Measurements from ENCODE around the gene TBPL1. TPM values are rescaled to one million over a fixed set of nuclear protein-coding genes. Genes with fewer than 3 reads are reported as not detected.

Gene TBPL1
- total and polyA plus RNA-seq, 12 donors: 9.0 to 18.9 (median 14.4) TPM

- DNase-seq (no peak), ATAC-seq (no peak)
- WGBS, 2 donors: 73 to 78% methylated on average over 5 of the region's 5 CpGs
- Histone ChIP-seq H3K36me3 (peaks cover 0 to 42% (median 0%) of the 10 kb centered on the region in 9 donors), H3K4me3 (no peak overlapping the region), H3K9me3 (no peaks in the 10 kb centered on the region), H3K27me3 (no peaks in the 10 kb centered on the region), H3K27ac (no peak overlapping the region), H3K4me1 (peaks cover 0 to 4% (median 0%) of the 10 kb centered on the region in 9 donors)
- intact Hi-C loops (cut with DNase I): no loop called here
- no peak for TF ChIP-seq CTCF (IDR thresholded peaks at IDR 0.05)
Observed at GRCh38 chr6:134003542-134003951, 50.5 kb downstream of the TBPL1 start.

- no peak overlapping the region for H3K4me3 ChIP-seq
- ATAC-seq (no peak), DNase-seq (no peak)
- intact Hi-C loops (cut with DNase I): no loop called here
- no peaks in the 10 kb centered on the region for H3K27me3 ChIP-seq
- peaks cover 0 to 4% (median 0%) of the 10 kb centered on the region in 9 donors for H3K4me1 ChIP-seq
- H3K9me3 ChIP-seq: no peaks in the 10 kb centered on the region
- WGBS, 2 donors: 65 to 74% methylated on average over 4 of the region's 4 CpGs
- no peak overlapping the region for H3K27ac ChIP-seq
- H3K36me3 ChIP-seq: peaks cover 0 to 35% (median 0%) of the 10 kb centered on the region in 9 donors
- TF ChIP-seq CTCF (IDR thresholded peaks at IDR 0.05): peak in 1 of 9 donors; percentile 11
Observed at GRCh38 chr6:134004714-134005113, 51.7 kb downstream of the TBPL1 start.

- ATAC-seq (no peak), DNase-seq (no peak)
- Histone ChIP-seq H3K36me3 (peaks cover 0 to 27% (median 0%) of the 10 kb centered on the region in 9 donors), H3K9me3 (no peaks in the 10 kb centered on the region), H3K27ac (no peak overlapping the region), H3K27me3 (no peaks in the 10 kb centered on the region), H3K4me3 (no peak overlapping the region), H3K4me1 (peaks cover 0 to 6% (median 0%) of the 10 kb centered on the region in 9 donors)
- 79 to 87% methylated on average over 6 of the region's 6 CpGs for WGBS, 2 donors
- TF ChIP-seq CTCF (IDR thresholded peaks at IDR 0.05): no peak
- intact Hi-C loops (cut with DNase I): no loop called here
Observed at GRCh38 chr6:134005800-134006199, 52.8 kb downstream of the TBPL1 start.

GRCh38 chr6:134007077-134007476 lies 54.1 kb downstream of the TBPL1 start:
- intact Hi-C loops (cut with DNase I): no loop called here
- no peak overlapping the region for H3K4me3 ChIP-seq
- no peaks in the 10 kb centered on the region for H3K27me3 ChIP-seq
- 77 to 90% methylated on average over 4 of the region's 4 CpGs for WGBS, 2 donors
- DNase-seq: no peak
- peak in 2 of 8 donors; percentile 17 to 34 for ATAC-seq
- H3K4me1 ChIP-seq: peaks cover 0 to 6% (median 0%) of the 10 kb centered on the region in 9 donors
- H3K27ac ChIP-seq: no peak overlapping the region
- peaks cover 0 to 23% (median 0%) of the 10 kb centered on the region in 9 donors for H3K36me3 ChIP-seq
- no peak for TF ChIP-seq CTCF (IDR thresholded peaks at IDR 0.05)
- H3K9me3 ChIP-seq: no peaks in the 10 kb centered on the region

All from heart right ventricle (tissue), 16 donors.